A673 (cell line): ENCODE data around the gene PHACTR3.

Experiments
- EZH2 ChIP-seq: fragments of 200-600 bp; sonication (generic); IDR thresholded peaks from 2 replicates; pipeline ENCODE4 v1.6.1; 2017; ENCODE audit warnings: borderline replicate concordance, low read depth, mild to moderate bottlenecking, mixed read lengths, antibody characterized with exemption, low read length; ENCODE audit not compliant: poor library complexity, severe bottlenecking
- TF ChIP-seq, protein P1 (sequence below): fragments of 300-800, 200-600 bp; sonication (generic); conservative IDR thresholded peaks from 2 replicates; pipeline ENCODE4 v1.5.1; 2017; ENCODE audit warnings: low read depth, mild to moderate bottlenecking, antibody characterized with exemption, low read length, moderate library complexity, mixed read lengths

DNA sequence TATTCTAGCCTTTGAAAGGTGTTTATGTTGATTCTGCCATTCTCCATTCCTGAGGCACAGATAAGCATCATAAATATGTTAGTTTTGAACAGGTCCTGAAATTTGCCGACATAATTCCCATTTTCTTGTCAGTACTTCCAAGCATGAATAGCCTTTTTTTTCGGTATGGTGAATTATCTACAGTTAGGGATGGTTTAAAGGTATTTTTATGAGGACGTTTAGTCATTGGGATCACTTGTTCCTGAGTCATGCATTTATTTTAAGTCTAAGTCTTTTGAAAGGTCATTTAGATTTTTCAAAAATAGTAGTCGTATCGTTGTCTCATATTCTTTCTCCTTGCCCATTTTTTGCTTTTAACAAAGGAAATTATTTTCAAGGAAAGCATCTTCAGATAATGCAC lies 98.7 kb downstream of the PHACTR3 start:
- TF ChIP-seq EZH2, result no peak
- TF ChIP-seq, protein P1, sequence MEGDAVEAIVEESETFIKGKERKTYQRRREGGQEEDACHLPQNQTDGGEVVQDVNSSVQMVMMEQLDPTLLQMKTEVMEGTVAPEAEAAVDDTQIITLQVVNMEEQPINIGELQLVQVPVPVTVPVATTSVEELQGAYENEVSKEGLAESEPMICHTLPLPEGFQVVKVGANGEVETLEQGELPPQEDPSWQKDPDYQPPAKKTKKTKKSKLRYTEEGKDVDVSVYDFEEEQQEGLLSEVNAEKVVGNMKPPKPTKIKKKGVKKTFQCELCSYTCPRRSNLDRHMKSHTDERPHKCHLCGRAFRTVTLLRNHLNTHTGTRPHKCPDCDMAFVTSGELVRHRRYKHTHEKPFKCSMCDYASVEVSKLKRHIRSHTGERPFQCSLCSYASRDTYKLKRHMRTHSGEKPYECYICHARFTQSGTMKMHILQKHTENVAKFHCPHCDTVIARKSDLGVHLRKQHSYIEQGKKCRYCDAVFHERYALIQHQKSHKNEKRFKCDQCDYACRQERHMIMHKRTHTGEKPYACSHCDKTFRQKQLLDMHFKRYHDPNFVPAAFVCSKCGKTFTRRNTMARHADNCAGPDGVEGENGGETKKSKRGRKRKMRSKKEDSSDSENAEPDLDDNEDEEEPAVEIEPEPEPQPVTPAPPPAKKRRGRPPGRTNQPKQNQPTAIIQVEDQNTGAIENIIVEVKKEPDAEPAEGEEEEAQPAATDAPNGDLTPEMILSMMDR, result no peak
